Nephron progenitor cell (in vitro differentiated cells): ENCODE measurements around the gene SLC25A12.

ENCODE experiments used
- DNase-seq: peaks from one replicate; pipeline ENCODE4 v3.0.0; 2021
- H3K27ac Mint-ChIP-seq: 2 replicates; pipeline ENCODE4 v1.8.0; 2021; ENCODE audit warnings: mild to moderate bottlenecking, moderate library complexity, mixed read lengths
- H3K27me3 Mint-ChIP-seq: 2 replicates; pipeline ENCODE4 v1.8.0; 2021; ENCODE audit warnings: mild to moderate bottlenecking, low read depth, mixed read lengths; ENCODE audit not compliant: poor library complexity
- H3K36me3 Mint-ChIP-seq: 2 replicates; pipeline ENCODE4 v1.8.0; 2021; ENCODE audit warnings: low read depth, mixed read lengths
- H3K4me1 Mint-ChIP-seq: 2 replicates; pipeline ENCODE4 v1.8.0; 2021; ENCODE audit warnings: mixed read lengths
- H3K4me3 Mint-ChIP-seq: 2 replicates; pipeline ENCODE4 v1.8.0; 2021; ENCODE audit warnings: mild to moderate bottlenecking, moderate library complexity, mixed read lengths
- H3K9me3 Mint-ChIP-seq: 2 replicates; pipeline ENCODE4 v1.8.0; 2021; ENCODE audit warnings: mild to moderate bottlenecking, moderate library complexity, mixed read lengths
- TF ChIP-seq, protein P1 (sequence below): fragments of 200-600 bp; sonication (generic); IDR thresholded peaks from 2 replicates; pipeline ENCODE4 v1.5.0; 2021; ENCODE audit warnings: antibody characterized with exemption

Gene SLC25A12

DNA sequence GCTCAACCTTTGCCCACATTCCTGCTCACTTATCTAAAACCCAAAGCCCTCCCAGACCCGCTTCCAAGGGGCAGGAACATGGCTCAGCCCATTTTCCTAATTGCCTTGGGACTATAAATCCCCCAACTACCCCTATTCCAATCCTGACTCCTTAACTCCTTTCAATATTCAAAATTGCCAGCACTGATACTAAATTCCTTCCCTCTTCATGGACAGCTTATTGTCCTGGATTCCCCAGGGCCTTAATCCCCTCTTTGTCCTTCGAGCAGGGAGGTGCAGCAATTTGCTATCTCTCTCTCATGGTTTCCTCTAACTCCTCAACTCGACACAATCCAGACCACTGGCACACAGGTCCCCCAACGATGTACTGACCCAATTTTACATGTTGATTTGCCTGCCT, 99.1 kb downstream of the SLC25A12 start:
- Mint-ChIP-seq H3K36me3 (peaks cover 20% of the 10 kb centered on the region), H3K27me3 (no peaks in the 10 kb centered on the region), H3K27ac (peak overlapping the region; percentile 1), H3K4me3 (no peak overlapping the region), H3K9me3 (no peaks in the 10 kb centered on the region), H3K4me1 (peaks cover 11% of the 10 kb centered on the region)
- DNase-seq: no peak
- TF ChIP-seq, protein P1, sequence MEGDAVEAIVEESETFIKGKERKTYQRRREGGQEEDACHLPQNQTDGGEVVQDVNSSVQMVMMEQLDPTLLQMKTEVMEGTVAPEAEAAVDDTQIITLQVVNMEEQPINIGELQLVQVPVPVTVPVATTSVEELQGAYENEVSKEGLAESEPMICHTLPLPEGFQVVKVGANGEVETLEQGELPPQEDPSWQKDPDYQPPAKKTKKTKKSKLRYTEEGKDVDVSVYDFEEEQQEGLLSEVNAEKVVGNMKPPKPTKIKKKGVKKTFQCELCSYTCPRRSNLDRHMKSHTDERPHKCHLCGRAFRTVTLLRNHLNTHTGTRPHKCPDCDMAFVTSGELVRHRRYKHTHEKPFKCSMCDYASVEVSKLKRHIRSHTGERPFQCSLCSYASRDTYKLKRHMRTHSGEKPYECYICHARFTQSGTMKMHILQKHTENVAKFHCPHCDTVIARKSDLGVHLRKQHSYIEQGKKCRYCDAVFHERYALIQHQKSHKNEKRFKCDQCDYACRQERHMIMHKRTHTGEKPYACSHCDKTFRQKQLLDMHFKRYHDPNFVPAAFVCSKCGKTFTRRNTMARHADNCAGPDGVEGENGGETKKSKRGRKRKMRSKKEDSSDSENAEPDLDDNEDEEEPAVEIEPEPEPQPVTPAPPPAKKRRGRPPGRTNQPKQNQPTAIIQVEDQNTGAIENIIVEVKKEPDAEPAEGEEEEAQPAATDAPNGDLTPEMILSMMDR: no peak

GRCh38 chr2:171793691-171794678, 100.1 kb downstream of the SLC25A12 start:
- no peaks in the 10 kb centered on the region for H3K9me3 Mint-ChIP-seq
- peaks cover 11% of the 10 kb centered on the region for H3K4me1 Mint-ChIP-seq
- H3K27me3 Mint-ChIP-seq: no peaks in the 10 kb centered on the region
- DNase-seq: no peak
- TF ChIP-seq, protein P1: no peak
- H3K36me3 Mint-ChIP-seq: peaks cover 20% of the 10 kb centered on the region
- H3K27ac Mint-ChIP-seq: no peak overlapping the region
- H3K4me3 Mint-ChIP-seq: no peak overlapping the region

DNA sequence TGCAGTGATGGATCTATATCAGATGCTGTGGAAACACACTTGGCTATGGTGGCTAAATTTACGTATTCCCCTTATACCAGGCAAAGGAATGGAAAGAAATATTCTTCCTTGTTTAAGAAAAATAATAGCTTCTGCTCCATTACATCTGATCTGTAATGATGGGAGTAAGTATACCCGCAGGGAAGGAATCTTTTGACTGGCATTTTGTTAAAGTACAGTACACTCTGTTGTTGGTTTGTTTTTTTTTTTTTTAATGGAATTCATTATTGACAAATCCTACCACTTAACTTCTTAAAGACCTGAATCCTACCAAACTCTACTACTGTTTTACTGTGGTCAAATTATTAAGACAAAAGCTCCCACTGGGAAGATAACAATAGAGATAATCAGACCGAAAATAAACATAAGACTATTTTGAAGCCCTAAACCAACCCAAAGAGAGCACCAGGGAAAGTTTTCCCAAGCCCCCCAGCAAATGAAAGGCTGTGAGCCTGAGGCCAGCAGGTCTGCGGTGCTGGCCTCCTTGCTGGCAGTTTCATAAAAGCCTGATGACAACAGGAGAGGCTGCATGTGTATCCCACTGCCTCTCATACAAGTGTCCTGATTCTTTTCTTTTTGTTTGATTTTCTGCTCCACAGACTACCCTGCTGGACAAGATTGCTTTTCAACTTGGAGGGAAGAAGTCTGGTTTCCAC, 101.0 kb downstream of the SLC25A12 start:
- H3K36me3 Mint-ChIP-seq: peaks cover 25% of the 10 kb centered on the region
- H3K4me1 Mint-ChIP-seq: peaks cover 7% of the 10 kb centered on the region
- H3K9me3 Mint-ChIP-seq: no peaks in the 10 kb centered on the region
- H3K4me3 Mint-ChIP-seq: no peak overlapping the region
- DNase-seq: no peak
- H3K27me3 Mint-ChIP-seq: no peaks in the 10 kb centered on the region
- TF ChIP-seq, protein P1: no peak
- no peak overlapping the region for H3K27ac Mint-ChIP-seq

DNA sequence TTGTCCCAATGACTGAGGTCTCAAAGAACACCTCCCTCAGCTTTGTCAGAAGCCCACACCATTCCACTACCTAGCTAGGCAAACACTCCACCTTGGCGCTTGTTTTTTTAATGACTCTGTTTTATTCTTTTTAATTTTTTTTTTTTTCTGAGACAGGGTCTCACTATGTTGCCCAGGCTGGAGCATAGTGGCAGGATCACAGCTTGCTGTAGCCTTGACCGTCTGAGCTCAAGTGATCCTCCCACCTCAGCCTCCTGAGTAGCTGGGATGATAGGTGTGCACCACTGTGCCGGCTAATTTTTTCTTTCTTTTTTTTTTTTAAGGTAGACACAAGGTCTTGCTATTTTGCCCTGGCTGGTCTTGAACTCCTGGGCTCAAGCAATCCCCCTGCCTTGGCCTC, 101.9 kb downstream of the SLC25A12 start:
- Mint-ChIP-seq H3K4me1 (peaks cover 7% of the 10 kb centered on the region), H3K4me3 (no peak overlapping the region), H3K27ac (no peak overlapping the region), H3K27me3 (no peaks in the 10 kb centered on the region), H3K36me3 (peaks cover 33% of the 10 kb centered on the region), H3K9me3 (no peaks in the 10 kb centered on the region)
- TF ChIP-seq, protein P1: no peak
- no peak for DNase-seq

DNA sequence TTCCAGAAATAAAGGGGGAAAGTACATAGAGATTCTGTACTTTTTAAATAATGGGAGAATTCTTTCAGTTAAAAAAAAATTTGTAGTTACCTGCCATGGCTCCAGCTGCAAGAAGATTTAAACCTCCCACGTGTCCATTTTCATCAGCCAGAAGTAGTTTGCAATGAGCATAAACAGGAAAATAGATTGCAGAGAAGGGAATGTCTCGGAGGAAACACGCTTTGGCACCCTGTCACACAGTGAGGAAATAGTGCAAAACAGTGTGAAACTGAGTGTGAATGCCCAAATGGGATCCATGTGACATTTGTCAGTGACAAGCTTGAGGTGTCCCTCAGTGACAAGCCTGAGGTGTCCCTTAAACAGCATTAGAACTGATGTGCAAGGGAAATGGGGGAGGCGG, 102.7 kb downstream of the SLC25A12 start:
- Mint-ChIP-seq H3K9me3 (no peaks in the 10 kb centered on the region), H3K27ac (no peak overlapping the region), H3K4me3 (no peak overlapping the region), H3K36me3 (peaks cover 35% of the 10 kb centered on the region), H3K4me1 (peaks cover 7% of the 10 kb centered on the region), H3K27me3 (no peaks in the 10 kb centered on the region)
- TF ChIP-seq, protein P1: no peak
- DNase-seq: no peak
